ENCODE data around the gene PPP4R1.

PPP4R1 gene

GRCh38 chr18:9638886-9639285, 24.5 kb upstream of the PPP4R1 start:
- DNase-seq (ENCODE audit: low read depth in 2 of 2): no peak
- no peak for TF ChIP-seq CTCF (IDR thresholded peaks at IDR 0.05; ENCODE audit: low read depth, low read length)
- H3K4me3 ChIP-seq (replicated peaks in 1 of 2; ENCODE audit: low read depth in 2 of 2, low read length in 2 of 2): no peak overlapping the region

GRCh38 chr18:9637036-9637767, 22.8 kb upstream of the PPP4R1 start:
- H3K4me3 ChIP-seq (replicated peaks in 1 of 2; ENCODE audit: low read depth in 2 of 2, low read length in 2 of 2): no peak overlapping the region
- DNase-seq (ENCODE audit: low read depth in 2 of 2): peak; percentile 74
- TF ChIP-seq CTCF (IDR thresholded peaks at IDR 0.05; ENCODE audit: low read depth, low read length): no peak

GRCh38 chr18:9634856-9635255, 20.5 kb upstream of the PPP4R1 start:
- no peak overlapping the region for H3K4me3 ChIP-seq (replicated peaks in 1 of 2; ENCODE audit: low read depth in 2 of 2, low read length in 2 of 2)
- TF ChIP-seq CTCF (IDR thresholded peaks at IDR 0.05; ENCODE audit: low read depth, low read length): no peak
- DNase-seq (ENCODE audit: low read depth in 2 of 2): no peak

GRCh38 chr18:9631814-9632496, 17.6 kb upstream of the PPP4R1 start:
- peak; percentile 80 to 93 for DNase-seq (ENCODE audit: low read depth in 2 of 2)
- no peak overlapping the region for H3K4me3 ChIP-seq (replicated peaks in 1 of 2; ENCODE audit: low read depth in 2 of 2, low read length in 2 of 2)

GRCh38 chr18:9630444-9630843, 16.1 kb upstream of the PPP4R1 start:
- H3K4me3 ChIP-seq (replicated peaks in 1 of 2; ENCODE audit: low read depth in 2 of 2, low read length in 2 of 2): no peak overlapping the region
- no peak for DNase-seq (ENCODE audit: low read depth in 2 of 2)
- TF ChIP-seq CTCF (IDR thresholded peaks at IDR 0.05; ENCODE audit: low read depth, low read length): no peak

More at GRCh38 chr18:9631814-9632496, 17.6 kb upstream of the PPP4R1 start:
- no peak for TF ChIP-seq CTCF (IDR thresholded peaks at IDR 0.05; ENCODE audit: low read depth, low read length)

GRCh38 chr18:9629709-9630108, 15.3 kb upstream of the PPP4R1 start:
- DNase-seq (ENCODE audit: low read depth in 2 of 2): peak; percentile 31 to 69
- TF ChIP-seq CTCF (IDR thresholded peaks at IDR 0.05; ENCODE audit: low read depth, low read length): no peak
- H3K4me3 ChIP-seq (replicated peaks in 1 of 2; ENCODE audit: low read depth in 2 of 2, low read length in 2 of 2): no peak overlapping the region

Measured in cardiac fibroblast (primary cell).